GM13976 (cell line): ENCODE data around the gene LRSAM1.

Experiments
- DNase-seq: peaks from one replicate; pipeline ENCODE4 v3.0.0; 2012; ENCODE audit warnings: low spot score
- in situ Hi-C: fragments of 300-500 bp; cut with MboI; formaldehyde crosslinking; loops from one replicate; pipeline ENCODE4 v1.12.0; 2022; ENCODE audit warnings: low sequenced_read_pairs, mixed read lengths, inconsistent platforms; ENCODE audit not compliant: unreplicated experiment
- TF ChIP-seq, protein P1 (sequence below): IDR thresholded peaks from 2 replicates; pipeline ENCODE4 v1.5.1; 2012; ENCODE audit warnings: borderline replicate concordance, mild to moderate bottlenecking; ENCODE audit not compliant: insufficient read depth; ENCODE audit errors: extremely low read depth, missing control alignments, control extremely low read depth

The LRSAM1 gene

DNA sequence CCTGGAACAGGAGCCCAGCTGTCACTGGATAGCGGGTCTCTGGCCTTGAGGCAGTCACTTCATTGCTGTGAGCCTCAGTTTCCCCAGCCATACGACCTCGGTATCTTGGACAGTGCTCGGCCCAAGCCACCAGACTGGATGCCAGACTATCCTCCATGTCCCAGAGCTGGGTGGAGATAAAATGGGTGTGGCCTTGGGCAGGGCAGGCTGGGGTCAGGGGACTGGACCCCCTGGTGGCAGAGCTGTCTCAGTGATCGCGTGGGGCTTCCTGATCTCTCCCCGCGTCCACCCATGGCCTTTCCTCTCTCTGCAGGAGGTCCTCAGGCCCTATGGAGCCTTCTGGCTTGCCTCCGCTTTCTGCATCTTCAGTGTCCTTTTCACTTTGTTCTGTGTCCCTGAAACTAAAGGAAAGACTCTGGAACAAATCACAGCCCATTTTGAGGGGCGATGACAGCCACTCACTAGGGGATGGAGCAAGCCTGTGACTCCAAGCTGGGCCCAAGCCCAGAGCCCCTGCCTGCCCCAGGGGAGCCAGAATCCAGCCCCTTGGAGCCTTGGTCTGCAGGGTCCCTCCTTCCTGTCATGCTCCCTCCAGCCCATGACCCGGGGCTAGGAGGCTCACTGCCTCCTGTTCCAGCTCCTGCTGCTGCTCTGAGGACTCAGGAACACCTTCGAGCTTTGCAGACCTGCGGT, 44.4 kb upstream of the LRSAM1 start:
- TF ChIP-seq, protein P1, sequence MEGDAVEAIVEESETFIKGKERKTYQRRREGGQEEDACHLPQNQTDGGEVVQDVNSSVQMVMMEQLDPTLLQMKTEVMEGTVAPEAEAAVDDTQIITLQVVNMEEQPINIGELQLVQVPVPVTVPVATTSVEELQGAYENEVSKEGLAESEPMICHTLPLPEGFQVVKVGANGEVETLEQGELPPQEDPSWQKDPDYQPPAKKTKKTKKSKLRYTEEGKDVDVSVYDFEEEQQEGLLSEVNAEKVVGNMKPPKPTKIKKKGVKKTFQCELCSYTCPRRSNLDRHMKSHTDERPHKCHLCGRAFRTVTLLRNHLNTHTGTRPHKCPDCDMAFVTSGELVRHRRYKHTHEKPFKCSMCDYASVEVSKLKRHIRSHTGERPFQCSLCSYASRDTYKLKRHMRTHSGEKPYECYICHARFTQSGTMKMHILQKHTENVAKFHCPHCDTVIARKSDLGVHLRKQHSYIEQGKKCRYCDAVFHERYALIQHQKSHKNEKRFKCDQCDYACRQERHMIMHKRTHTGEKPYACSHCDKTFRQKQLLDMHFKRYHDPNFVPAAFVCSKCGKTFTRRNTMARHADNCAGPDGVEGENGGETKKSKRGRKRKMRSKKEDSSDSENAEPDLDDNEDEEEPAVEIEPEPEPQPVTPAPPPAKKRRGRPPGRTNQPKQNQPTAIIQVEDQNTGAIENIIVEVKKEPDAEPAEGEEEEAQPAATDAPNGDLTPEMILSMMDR: no peak
- no peak for DNase-seq
- in situ Hi-C loops: loop anchor here (25.0 kb wide), 1 partner anchor 470 kb away; no protein-coding TSS in a partner anchor

DNA sequence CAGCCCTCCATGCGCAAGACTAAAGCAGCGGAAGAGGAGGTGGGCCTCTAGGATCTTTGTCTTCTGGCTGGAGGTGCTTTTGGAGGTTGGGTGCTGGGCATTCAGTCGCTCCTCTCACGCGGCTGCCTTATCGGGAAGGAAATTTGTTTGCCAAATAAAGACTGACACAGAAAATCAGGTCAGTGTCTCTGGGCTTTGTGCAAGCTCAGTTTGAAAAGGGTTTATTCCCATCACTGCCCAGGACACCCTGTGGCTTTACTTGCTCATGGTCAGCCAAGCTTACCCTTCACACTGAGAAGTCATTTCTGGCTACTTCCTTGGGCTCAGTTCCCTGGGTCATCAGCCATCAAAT, 43.8 kb upstream of the LRSAM1 start:
- TF ChIP-seq, protein P1: no peak
- in situ Hi-C loops: loop anchor here (25.0 kb wide), 1 partner anchor 470 kb away; no protein-coding TSS in a partner anchor
- no peak for DNase-seq

DNA sequence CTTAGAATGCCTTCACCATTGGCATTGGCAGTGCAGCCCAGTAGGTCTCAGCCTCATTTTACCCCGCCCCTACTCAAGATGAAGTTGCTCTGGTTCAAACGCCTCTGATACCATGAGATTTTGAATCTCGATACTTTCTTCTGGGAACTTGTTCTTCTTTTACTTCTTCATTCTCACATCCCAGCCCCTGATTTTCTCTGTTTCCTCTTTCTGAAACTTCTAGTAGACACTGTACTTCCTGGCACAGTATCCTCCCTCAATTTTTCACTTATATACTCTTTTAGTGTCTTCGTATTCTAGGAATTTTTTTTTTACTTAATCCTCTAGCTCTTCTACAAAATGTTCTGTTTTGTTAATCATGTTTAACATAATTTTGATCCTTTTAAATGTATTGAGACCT, 40.2 kb upstream of the LRSAM1 start:
- DNase-seq: no peak
- in situ Hi-C loops: loop anchor here (25.0 kb wide), 1 partner anchor 474 kb away; no protein-coding TSS in a partner anchor
- TF ChIP-seq, protein P1: no peak

DNA sequence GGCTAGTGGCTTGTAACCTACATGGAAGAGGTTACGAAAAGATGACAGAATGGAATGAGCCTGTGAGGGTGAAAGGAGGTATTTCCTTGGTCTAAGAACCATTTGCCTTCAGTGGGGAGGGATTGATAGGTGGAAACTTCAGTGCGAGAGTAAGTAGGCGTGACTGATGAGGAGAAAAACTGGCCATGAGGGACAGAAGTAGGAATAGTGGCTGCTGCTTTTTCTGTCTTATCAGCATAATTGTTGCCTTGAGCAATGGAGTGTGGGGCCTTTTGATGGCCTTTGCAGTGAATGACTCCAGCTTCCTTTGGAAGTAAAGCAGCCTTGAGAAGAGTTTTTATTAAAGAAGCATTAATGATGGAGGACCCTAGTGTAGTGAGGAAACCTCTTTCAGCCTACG, 36.2 kb upstream of the LRSAM1 start:
- DNase-seq: no peak
- TF ChIP-seq, protein P1: no peak
- in situ Hi-C loops: loop anchor here (25.0 kb wide), 1 partner anchor 478 kb away; no protein-coding TSS in a partner anchor

DNA sequence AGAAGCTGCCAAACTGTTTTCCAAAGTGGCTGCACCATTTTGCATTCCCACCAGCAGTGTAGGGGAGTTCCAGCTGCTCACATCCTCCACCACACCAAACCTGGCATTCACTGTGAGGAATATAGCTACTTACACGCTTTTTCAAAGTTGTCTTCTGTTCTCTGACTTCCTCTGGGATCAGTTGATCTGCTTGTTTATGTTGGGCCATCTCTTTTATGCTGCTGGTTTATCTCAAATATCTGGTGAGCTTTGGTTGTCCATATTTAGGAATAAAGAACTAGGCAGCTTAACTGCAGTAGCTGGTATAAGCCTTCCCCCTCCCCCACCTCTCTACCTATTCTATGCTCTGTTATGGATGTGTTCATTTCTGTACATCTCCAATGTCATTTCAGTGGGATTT, 35.7 kb upstream of the LRSAM1 start:
- in situ Hi-C loops: loop anchor here (25.0 kb wide), 1 partner anchor 478 kb away; no protein-coding TSS in a partner anchor
- TF ChIP-seq, protein P1: no peak
- DNase-seq: no peak

DNA sequence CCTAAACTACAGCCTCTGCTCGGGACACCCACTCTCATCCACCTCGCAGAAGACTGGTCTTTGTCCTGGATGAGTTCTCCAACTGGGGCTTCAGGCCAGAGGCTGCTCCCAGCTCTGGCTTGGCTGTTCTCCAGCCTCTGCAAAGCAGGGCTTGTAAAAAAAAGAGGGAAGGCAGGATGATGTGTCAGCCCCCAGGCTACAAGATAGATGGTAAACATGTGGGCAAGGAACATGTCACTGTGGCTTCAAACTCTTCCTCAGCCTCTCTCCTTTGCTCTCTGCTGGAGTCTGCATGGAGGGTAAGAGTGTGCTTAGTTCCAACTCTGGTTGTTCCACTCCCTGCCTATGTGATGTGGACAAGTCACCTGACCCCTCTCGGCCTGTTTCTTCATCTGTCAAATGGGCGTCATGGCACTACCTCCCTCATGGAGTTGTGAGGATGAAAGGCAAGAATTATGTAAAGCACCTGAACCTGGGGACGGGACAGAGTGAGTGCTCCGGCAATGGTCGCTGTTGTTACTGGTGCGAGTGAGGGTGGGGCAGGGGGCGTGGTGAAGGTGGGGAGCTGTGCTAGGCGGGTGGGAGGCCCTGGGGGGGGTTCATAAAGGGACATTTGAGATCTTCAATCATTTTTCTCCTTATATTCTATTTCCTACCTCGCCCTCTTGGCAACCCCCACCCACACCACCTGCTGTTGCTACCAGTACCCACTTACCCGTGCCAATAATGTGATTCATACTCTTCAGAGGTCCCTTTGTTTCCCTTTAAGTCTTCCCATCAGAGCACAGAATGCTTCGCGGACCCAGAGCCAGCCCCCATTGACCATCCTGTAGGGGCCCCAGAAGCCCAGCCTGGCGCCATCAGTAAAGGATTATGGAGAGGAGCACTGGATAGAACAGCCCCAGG, 33.9 kb upstream of the LRSAM1 start:
- in situ Hi-C loops: loop anchor here (25.0 kb wide), 1 partner anchor 480 kb away; no protein-coding TSS in a partner anchor
- TF ChIP-seq, protein P1: no peak
- no peak for DNase-seq
